SH-SY5Y (cell line): ENCODE measurements around the gene PRXL2B.

Experiments
- GATA2 ChIP-seq: IDR thresholded peaks from 2 replicates; pipeline ENCODE4 v1.6.1; 2011; ENCODE audit warnings: mild to moderate bottlenecking, low read depth, low read length
- GATA3 ChIP-seq: IDR thresholded peaks from 2 replicates; pipeline ENCODE4 v1.6.1; 2011; ENCODE audit warnings: low read depth, mild to moderate bottlenecking, low read length, moderate library complexity

DNA sequence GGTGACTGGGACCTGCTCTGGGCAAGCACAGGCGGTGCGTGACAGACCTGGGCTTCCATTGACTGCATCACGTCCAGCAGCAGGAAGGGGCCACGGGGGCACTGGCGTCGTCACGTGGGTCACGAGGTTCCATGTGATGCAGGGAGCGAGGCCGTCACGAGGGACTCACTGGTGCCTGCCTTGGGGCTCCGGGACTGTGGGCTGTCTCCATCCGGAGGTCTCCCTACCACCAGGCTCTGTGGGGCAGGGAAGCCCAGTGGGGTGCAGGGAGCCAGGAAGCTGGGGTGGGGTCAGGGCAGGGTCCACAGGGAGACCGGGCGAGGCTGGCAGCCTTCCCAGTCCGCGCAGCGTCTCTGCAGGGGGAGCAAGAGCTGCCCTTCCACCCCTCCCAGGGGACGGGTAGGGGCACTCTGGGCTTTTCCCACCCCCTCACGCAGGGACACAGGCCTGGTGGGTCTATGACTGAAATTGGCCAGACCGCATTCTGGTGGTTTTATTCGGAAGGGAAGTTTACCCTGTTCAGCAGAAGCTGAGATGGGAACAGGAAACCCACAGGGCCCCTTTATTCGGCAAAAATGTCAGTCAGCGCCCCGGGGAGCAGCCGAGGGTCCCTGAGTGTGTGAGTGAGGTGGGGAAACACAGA lies 30.8 kb upstream of the PRXL2B start:
- TF ChIP-seq GATA2, result no peak
- no peak for TF ChIP-seq GATA3
